Osteoblast (primary cell): ENCODE data around the gene KLHL3. TPM values are rescaled to one million over a fixed set of nuclear protein-coding genes. Genes with fewer than 3 reads are reported as not detected.

Source experiments
- DNase-seq: peaks from one replicate; pipeline ENCODE4 v3.0.0; 2011; ENCODE audit warnings: low spot score, mixed read lengths; ENCODE audit not compliant: insufficient read length; ENCODE audit errors: missing footprints
- H2AFZ ChIP-seq: 2 replicates; pipeline ENCODE4 v1.6.0; 2011; ENCODE audit warnings: mild to moderate bottlenecking, low read length
- H3K27ac ChIP-seq: 2 replicates; pipeline ENCODE4 v1.5.1; 2011; ENCODE audit warnings: mild to moderate bottlenecking, low read depth, low read length, moderate library complexity
- H3K27me3 ChIP-seq: 2 replicates; pipeline ENCODE4 v1.6.0; 2012; ENCODE audit warnings: mild to moderate bottlenecking, control low read depth, inconsistent platforms, low read length, moderate library complexity; ENCODE audit not compliant: insufficient read depth
- H3K36me3 ChIP-seq: 2 replicates; pipeline ENCODE4 v1.5.1; 2011; ENCODE audit warnings: mild to moderate bottlenecking, low read length, control low read depth, moderate library complexity; ENCODE audit not compliant: insufficient read depth
- H3K4me1 ChIP-seq: 2 replicates; pipeline ENCODE4 v1.5.1; 2011; ENCODE audit warnings: mild to moderate bottlenecking, low read length, control low read depth, moderate library complexity; ENCODE audit not compliant: insufficient read depth
- H3K4me2 ChIP-seq: 2 replicates; pipeline ENCODE4 v1.6.0; 2011; ENCODE audit warnings: mild to moderate bottlenecking, low read length; ENCODE audit not compliant: insufficient read depth
- H3K4me3 ChIP-seq: fragments of 200-600 bp; sonication (generic); 3 replicates; pipeline ENCODE4 v1.5.1; 2012; ENCODE audit warnings: mild to moderate bottlenecking, low read length, inconsistent platforms; ENCODE audit not compliant: insufficient read depth
- H3K79me2 ChIP-seq: 2 replicates; pipeline ENCODE4 v1.6.0; 2012; ENCODE audit warnings: mild to moderate bottlenecking, low read length, control low read depth, inconsistent platforms; ENCODE audit not compliant: insufficient read depth
- H3K9me3 ChIP-seq: 2 replicates; pipeline ENCODE4 v1.5.1; 2011; ENCODE audit warnings: low read depth, low read length, control low read depth
- H4K20me1 ChIP-seq: 2 replicates; pipeline ENCODE4 v1.6.0; 2012; ENCODE audit warnings: mild to moderate bottlenecking, low read length, control low read depth; ENCODE audit not compliant: insufficient read depth
- CTCF ChIP-seq: IDR thresholded peaks from 2 replicates; pipeline ENCODE4 v1.5.1; 2011; ENCODE audit warnings: mild to moderate bottlenecking, low read depth, low read length, moderate library complexity; ENCODE audit errors: extremely low read depth
- total RNA-seq: library from RNA; depleted of rRNA; stranded (reverse); fragments of >200 nt; gene quantifications from 2 replicates; pipeline ENCODE4 v1.2.3, GENCODE V29; 2012

KLHL3 gene
- total RNA-seq, 1 donor = 6.2 TPM

GRCh38 chr5:137641148-137641547 is 94.7 kb downstream of the KLHL3 start:
- Histone ChIP-seq H2AFZ (no peak overlapping the region), H3K9me3 (peaks cover 4% of the 10 kb centered on the region), H3K4me3 (no peak overlapping the region), H3K4me2 (no peak overlapping the region), H3K79me2 (no peaks in the 10 kb centered on the region), H3K4me1 (no peaks in the 10 kb centered on the region), H3K27me3 (no peaks in the 10 kb centered on the region), H3K27ac (no peak overlapping the region), H3K36me3 (no peaks in the 10 kb centered on the region), H4K20me1 (no peaks in the 10 kb centered on the region)
- no peak for TF ChIP-seq CTCF
- DNase-seq = peak; percentile 4

GRCh38 chr5:137639645-137640044 is 96.2 kb downstream of the KLHL3 start:
- TF ChIP-seq CTCF = no peak
- no peak overlapping the region for H3K27ac ChIP-seq
- no peaks in the 10 kb centered on the region for H3K27me3 ChIP-seq
- no peaks in the 10 kb centered on the region for H3K36me3 ChIP-seq
- H3K4me3 ChIP-seq = no peak overlapping the region
- no peak overlapping the region for H2AFZ ChIP-seq
- no peaks in the 10 kb centered on the region for H3K79me2 ChIP-seq
- no peak for DNase-seq
- H3K4me2 ChIP-seq = no peak overlapping the region
- H3K9me3 ChIP-seq = peaks cover 4% of the 10 kb centered on the region
- H4K20me1 ChIP-seq = no peaks in the 10 kb centered on the region
- H3K4me1 ChIP-seq = no peaks in the 10 kb centered on the region

- Histone ChIP-seq H3K36me3 (no peaks in the 10 kb centered on the region), H3K4me1 (no peaks in the 10 kb centered on the region), H2AFZ (no peak overlapping the region), H3K27me3 (no peaks in the 10 kb centered on the region), H4K20me1 (no peaks in the 10 kb centered on the region), H3K9me3 (peaks cover 4% of the 10 kb centered on the region), H3K27ac (no peak overlapping the region), H3K79me2 (no peaks in the 10 kb centered on the region), H3K4me2 (no peak overlapping the region), H3K4me3 (no peak overlapping the region)
- TF ChIP-seq CTCF = no peak
- no peak for DNase-seq
Measured at GRCh38 chr5:137638841-137639240, 97.0 kb downstream of the KLHL3 start.

GRCh38 chr5:137636830-137637714 is 98.8 kb downstream of the KLHL3 start:
- no peak overlapping the region for H3K27ac ChIP-seq
- no peaks in the 10 kb centered on the region for H3K36me3 ChIP-seq
- H3K9me3 ChIP-seq = peaks cover 4% of the 10 kb centered on the region
- no peaks in the 10 kb centered on the region for H4K20me1 ChIP-seq
- peaks cover 3% of the 10 kb centered on the region for H3K4me1 ChIP-seq
- H3K27me3 ChIP-seq = no peaks in the 10 kb centered on the region
- TF ChIP-seq CTCF = no peak
- no peaks in the 10 kb centered on the region for H3K79me2 ChIP-seq
- DNase-seq = no peak
- H3K4me3 ChIP-seq = no peak overlapping the region
- no peak overlapping the region for H2AFZ ChIP-seq
- no peak overlapping the region for H3K4me2 ChIP-seq
